A549 (cell line): Measurements from ENCODE around the gene TYK2. TPM values are rescaled to one million over a fixed set of nuclear protein-coding genes. Genes with fewer than 3 reads are reported as not detected.

ENCODE experiments used
- ATAC-seq, 2 experiments: fragments of 200-7000 bp in 1 of 2; fragments of >200 bp in 1 of 2; cut with Nextera tagmentation in 1 of 2; cut with Tn5 transposase in 1 of 2; 3 replicates each; pipeline versions ENCODE4 v1.8.0 to v1.9.1; 2018 to 2020; ENCODE audit warnings: mild to moderate bottlenecking in 1 of 2, moderate library complexity in 1 of 2
- CTCF ChIA-PET: fragments of 300-600 bp; sonication (Branson Sonifier 250); formaldehyde crosslinking; extraction: SDS; loops from one replicate; lab custom pipeline; 2021; ENCODE audit warnings: antibody characterized with exemption, inconsistent platforms; lab: Yijun Ruan, JAX
- POLR2A ChIA-PET: fragments of 350-600 bp; formaldehyde crosslinking; extraction: SDS; loops from one replicate; lab custom pipeline; 2021; ENCODE audit warnings: antibody characterized with exemption, inconsistent platforms; lab: Yijun Ruan, JAX
- DNase-seq, 2 experiments: peaks; one replicate each; pipeline versions ENCODE4 v3.0.0 to v3.0.0-alpha.2; 2011 to 2016; ENCODE audit warnings: low read depth in 1 of 2, low spot score in 1 of 2
- FAIRE-seq: peaks from 2 replicates; lab custom pipeline; 2011; peaks lifted over from hg19 to GRCh38; lab: Jason Lieb, UNC
- H3K27ac ChIP-seq, 2 experiments: fragments of >200 bp; sonication (Bioruptor Twin); formaldehyde crosslinking; 3 replicates each; pipeline ENCODE4 v1.5.1; 2016 to 2017
- H3K4me1 ChIP-seq: fragments of >200 bp; sonication (Bioruptor Twin); formaldehyde crosslinking; 3 replicates; pipeline ENCODE4 v1.6.1; 2016
- H3K4me2 ChIP-seq: fragments of >200 bp; sonication (Bioruptor Twin); formaldehyde crosslinking; 3 replicates; pipeline ENCODE4 v1.6.1; 2016
- H3K4me3 ChIP-seq: fragments of >200 bp; sonication (Bioruptor Twin); formaldehyde crosslinking; 3 replicates; pipeline ENCODE4 v1.5.1; 2016
- H3K9me3 ChIP-seq: fragments of >200 bp; sonication (Bioruptor Twin); formaldehyde crosslinking; 3 replicates; pipeline ENCODE4 v1.6.1; 2016
- CBX8 ChIP-seq: fragments of 200-600 bp; sonication (generic); IDR thresholded peaks from 2 replicates; pipeline ENCODE4 v1.6.1; 2016
- E2F6 ChIP-seq: IDR thresholded peaks from 2 replicates; pipeline ENCODE4 v1.6.1; 2012; ENCODE audit warnings: low read depth, borderline replicate concordance
- EHF ChIP-seq: fragments of 250-450 bp; sonication (Bioruptor Pico); IDR thresholded peaks from 2 replicates; pipeline ENCODE4 v1.5.0; 2020; ENCODE audit warnings: mild to moderate bottlenecking
- EP300 ChIP-seq, 2 experiments: fragments of >200 bp; sonication (Bioruptor Twin); formaldehyde crosslinking; IDR thresholded peaks; 2 replicates in 1 of 2; 3 replicates in 1 of 2; pipeline ENCODE4 v1.6.1; 2016 to 2017
- JUNB ChIP-seq: fragments of >200 bp; sonication (Bioruptor Twin); formaldehyde crosslinking; IDR thresholded peaks from 2 replicates; pipeline ENCODE4 v1.6.1; 2016
- KDM5A ChIP-seq: fragments of 200-600 bp; sonication (generic); IDR thresholded peaks from 2 replicates; pipeline ENCODE4 v1.6.1; 2016; ENCODE audit warnings: antibody characterized with exemption, mild to moderate bottlenecking
- MAFK ChIP-seq: fragments of 450-650 bp; IDR thresholded peaks from 2 replicates; pipeline ENCODE4 v1.6.1; 2014; ENCODE audit not compliant: partially characterized antibody
- NFE2L2 ChIP-seq: fragments of 150-350 bp; conservative IDR thresholded peaks from 2 replicates; pipeline ENCODE4 v1.6.1; 2014; ENCODE audit warnings: low read length
- PBX3 ChIP-seq: IDR thresholded peaks from 2 replicates; pipeline ENCODE4 v1.6.1; 2012
- REST ChIP-seq: fragments of 200-600 bp; sonication (generic); IDR thresholded peaks from 2 replicates; pipeline ENCODE4 v1.6.1; 2016; ENCODE audit warnings: antibody characterized with exemption, mild to moderate bottlenecking, moderate library complexity
- SMC3 ChIP-seq: fragments of >200 bp; sonication (Bioruptor Twin); formaldehyde crosslinking; IDR thresholded peaks from 3 replicates; pipeline ENCODE4 v1.6.1; 2018; ENCODE audit warnings: inconsistent platforms
- SREBF2 ChIP-seq: fragments of 450-650 bp; IDR thresholded peaks from 2 replicates; pipeline ENCODE4 v1.6.1; 2014; ENCODE audit warnings: mild to moderate bottlenecking, moderate library complexity
- TFCP2L1 ChIP-seq: fragments of 250-450 bp; sonication (Bioruptor Pico); IDR thresholded peaks from 2 replicates; pipeline ENCODE4 v1.5.0; 2021; ENCODE audit warnings: mild to moderate bottlenecking
- TP53 ChIP-seq: fragments of 250-450 bp; sonication (Bioruptor Pico); IDR thresholded peaks from 2 replicates; pipeline ENCODE4 v1.5.0; 2021; ENCODE audit warnings: mild to moderate bottlenecking, moderate library complexity
- ZC3H11A ChIP-seq: fragments of 450-650 bp; IDR thresholded peaks from 2 replicates; pipeline ENCODE4 v1.6.1; 2014; ENCODE audit warnings: antibody characterized with exemption, mild to moderate bottlenecking
- WGBS: methylation state at CpG from one replicate; pipeline ENCODE4 v1.1.6; 2017; ENCODE audit errors: missing lambda C conversion rate; 5-methylcytosine and 5-hydroxymethylcytosine counted together
- polyA plus RNA-seq, 4 experiments: library from polyadenylated mRNA; depleted of rRNA in 3 of 4; stranded (reverse); fragments of >200 nt; fragmentation: RNase III in 1 of 4; extraction: RNeasy Plus Mini Kit Qiagen cat#74134 plus additional on column Dnase treatment in 1 of 4; gene quantifications; 2 replicates in 3 of 4; 3 replicates in 1 of 4; pipeline ENCODE4 v1.2.3, GENCODE V29; 2011 to 2017

Gene TYK2
- polyA plus RNA-seq, 2 of the 4 experiments (the other 2 are of a cell fraction): 17.0 to 57.1 TPM

GRCh38 chr19:10418235-10418484 is 37.8 kb upstream of the TYK2 start:
- H3K9me3 ChIP-seq: 0 out of 3 replicates have a peak, but pooled peaks cover 4% of the 10 kb centered on the region
- peak overlapping the region; percentile 95 for H3K4me2 ChIP-seq
- DNase-seq (no peak), ATAC-seq (peak; percentile 6 to 17; a peak in 3 of 6 replicates), FAIRE-seq (no peak)
- peak overlapping the region; percentile 65 to 86 for H3K27ac ChIP-seq
- peaks cover 24% of the 10 kb centered on the region for H3K4me1 ChIP-seq
- CTCF ChIA-PET: interaction anchor here (0.8 to 7.1 kb wide), 10 partner anchors 9 to 159 kb away, joined by 3 to 172 read pairs (median 4); partner anchors contain the start of gene CDC37
- H3K4me3 ChIP-seq: peak overlapping the region; percentile 52; the same call in 2 of the 3 replicates
- POLR2A ChIA-PET: interaction anchor here (0.7 kb wide), 1 partner anchor 15 kb away, joined by 3 read pairs; the partner anchor contains the start of gene CDC37
- 0% methylated on average over 3 of the region's 3 CpGs for WGBS
- no peak for TF ChIP-seq REST
- no peak for TF ChIP-seq PBX3
- no peak for TF ChIP-seq EP300 (IDR thresholded peaks at IDR 0.05)
- no peak for TF ChIP-seq TFCP2L1 (CRISPR knock-in tag)

- FAIRE-seq (no peak), DNase-seq (no peak), ATAC-seq (peak in 1 of 2 experiments; percentile 30; a peak in 3 of 6 replicates)
- CTCF ChIA-PET: interaction anchor here (0.5 to 7.1 kb wide), 21 partner anchors 10 to 302 kb away, joined by 3 to 172 read pairs (median 3); partner anchors contain the start of genes CDC37 and DNM2
- Histone ChIP-seq H3K9me3 (0 out of 3 replicates have a peak, but pooled peaks cover 4% of the 10 kb centered on the region), H3K27ac (peak overlapping the region; percentile 65 to 86; a peak in 5 of 6 replicates), H3K4me3 (no peak overlapping the region; the same call in 2 of the 3 replicates), H3K4me1 (peaks cover 24% of the 10 kb centered on the region), H3K4me2 (peak overlapping the region; percentile 95)
- TF ChIP-seq CBX8: no peak
- TF ChIP-seq ZC3H11A: no peak
- TF ChIP-seq MAFK: no peak
- TF ChIP-seq SREBF2: no peak
- no peak for TF ChIP-seq EHF (CRISPR knock-in tag)
- no peak for TF ChIP-seq KDM5A
- TF ChIP-seq TP53 (CRISPR knock-in tag): no peak
- no peak for TF ChIP-seq NFE2L2
- TF ChIP-seq JUNB: no peak
- no peak for TF ChIP-seq E2F6
- TF ChIP-seq SMC3: no peak
- POLR2A ChIA-PET: interaction anchor here (0.6 to 0.7 kb wide), 2 partner anchors 14 to 118 kb away, joined by 3 to 8 read pairs; partner anchors contain the start of gene CDC37
- 14% methylated on average over 13 of the region's 30 CpGs for WGBS
Measured at GRCh38 chr19:10417541-10418234, 37.3 kb upstream of the TYK2 start.
